Measurements from ENCODE around the gene ZNF571. TPM values are rescaled to one million over a fixed set of nuclear protein-coding genes. Genes with fewer than 3 reads are reported as not detected.

ZNF571 gene
- total and polyA plus RNA-seq, 10 of the 15 experiments (the other 5 are each of a cell fraction or from before 2014, with no cell fraction given) = 0.27 to 1.5 (median 0.45) TPM

GRCh38 chr19:37593996-37594303, 642 bp downstream of the ZNF571 start (continued):
- no peak for TF ChIP-seq SP1 (IDR thresholded peaks at IDR 0.05; ENCODE audit: low read depth, low read length)
- TF ChIP-seq CBX5 (IDR thresholded peaks at IDR 0.05; ENCODE audit: low read depth) = 0 out of 2 replicates have a peak, but pooled peaks have one; percentile 41
- no peak for TF ChIP-seq ATF3 (IDR thresholded peaks at IDR 0.05; ENCODE audit: borderline replicate concordance, extremely low read depth, low read depth, low read length)
- peak; percentile 43; the same call in 1 of the 2 replicates for TF ChIP-seq RUNX3 (IDR thresholded peaks at IDR 0.05; ENCODE audit: low read length)
- no peak for TF ChIP-seq HDGF (IDR thresholded peaks at IDR 0.05)
- no peak for TF ChIP-seq POLR2AphosphoS5 (IDR thresholded peaks at IDR 0.05; ENCODE audit: low read length)
- no peak for TF ChIP-seq CBFB (IDR thresholded peaks at IDR 0.05; ENCODE audit: low read depth)
- TF ChIP-seq USF2 (IDR thresholded peaks at IDR 0.05; ENCODE audit: borderline replicate concordance, low read depth, low read length) = no peak
- TF ChIP-seq POLR2A (IDR thresholded peaks at IDR 0.05; ENCODE audit: low read depth, low read length) = no peak
- peak in 1 of 2 experiments; percentile 39; a peak in 1 of 4 replicates for TF ChIP-seq BHLHE40 (IDR thresholded peaks at IDR 0.05; ENCODE audit: borderline replicate concordance in 1 of 2, low read depth in 2 of 2, low read length in 1 of 2)
- no peak for TF ChIP-seq NR2C1 (IDR thresholded peaks at IDR 0.05)
- no peak for TF ChIP-seq CBX3 (IDR thresholded peaks at IDR 0.05; ENCODE audit: borderline replicate concordance, low read depth)
- TF ChIP-seq ESRRA (IDR thresholded peaks at IDR 0.05; ENCODE audit: low read length) = no peak
- no peak for TF ChIP-seq MTA2 (IDR thresholded peaks at IDR 0.05; ENCODE audit: low read depth)
- TF ChIP-seq MXI1 (IDR thresholded peaks at IDR 0.05; ENCODE audit: low read depth, low read length) = no peak
- TF ChIP-seq ZBTB40 (IDR thresholded peaks at IDR 0.05; ENCODE audit: borderline replicate concordance) = no peak

Measured in GM12878 (cell line).